Dermis lymphatic vessel endothelial cell (primary cell): Measurements from ENCODE around the gene CSAD. TPM values are rescaled to one million over a fixed set of nuclear protein-coding genes. Genes with fewer than 3 reads are reported as not detected.

Experiments
- total RNA-seq: library from RNA; depleted of rRNA; stranded (reverse); fragments of >200 nt; gene quantifications from 2 replicates; pipeline ENCODE4 v1.2.1, GENCODE V29; 2014

CSAD gene, protein sequence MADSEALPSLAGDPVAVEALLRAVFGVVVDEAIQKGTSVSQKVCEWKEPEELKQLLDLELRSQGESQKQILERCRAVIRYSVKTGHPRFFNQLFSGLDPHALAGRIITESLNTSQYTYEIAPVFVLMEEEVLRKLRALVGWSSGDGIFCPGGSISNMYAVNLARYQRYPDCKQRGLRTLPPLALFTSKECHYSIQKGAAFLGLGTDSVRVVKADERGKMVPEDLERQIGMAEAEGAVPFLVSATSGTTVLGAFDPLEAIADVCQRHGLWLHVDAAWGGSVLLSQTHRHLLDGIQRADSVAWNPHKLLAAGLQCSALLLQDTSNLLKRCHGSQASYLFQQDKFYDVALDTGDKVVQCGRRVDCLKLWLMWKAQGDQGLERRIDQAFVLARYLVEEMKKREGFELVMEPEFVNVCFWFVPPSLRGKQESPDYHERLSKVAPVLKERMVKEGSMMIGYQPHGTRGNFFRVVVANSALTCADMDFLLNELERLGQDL
- total RNA-seq: 4.6 and 5.5 TPM in 2 replicates

DNA sequence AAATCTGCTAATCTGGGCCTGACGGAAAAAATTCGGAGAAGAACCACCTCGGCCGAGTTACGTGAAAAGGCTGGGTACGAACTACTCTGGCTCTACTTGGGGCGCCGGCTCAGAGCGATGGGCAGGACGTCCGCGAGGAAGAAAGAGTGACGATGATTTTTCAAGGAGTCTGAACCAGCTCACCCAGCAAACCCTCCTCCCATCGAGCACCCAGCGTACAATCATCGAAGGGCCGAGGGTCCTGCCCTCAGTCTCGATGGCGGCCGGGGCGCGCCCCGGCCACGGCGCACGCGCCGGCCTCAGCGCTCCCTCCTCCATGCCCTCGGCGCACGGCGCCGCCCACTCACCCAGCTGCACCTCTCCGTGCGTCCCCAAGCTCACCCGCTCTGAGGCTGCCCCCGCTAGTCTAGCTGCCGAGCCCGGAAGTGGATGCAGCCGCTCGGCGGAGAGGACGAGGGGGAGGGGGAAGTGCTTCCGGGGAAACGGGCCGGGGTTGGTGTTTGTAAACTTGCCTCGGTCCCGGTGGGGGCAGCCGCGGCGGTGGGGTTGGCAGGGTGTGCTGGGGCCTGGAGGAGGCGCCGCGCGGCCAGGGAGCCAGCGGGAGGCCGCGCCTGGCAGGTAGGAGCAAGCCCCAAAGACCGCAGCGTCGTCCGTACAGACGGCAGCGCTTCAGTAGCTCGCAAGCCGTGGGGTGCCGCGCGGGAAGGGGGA, at the start of gene CSAD, which contains the start of gene ZNF740:
CSAD (minus strand) TSS at position 706 of the 711 bp plus-strand sequence. CDS start 7,455 bp downstream, outside the sequence.
ZNF740 (plus strand) TSS at position 503 of the 711 bp plus-strand sequence. CDS start 1,262 bp downstream, outside the sequence.

DNA sequence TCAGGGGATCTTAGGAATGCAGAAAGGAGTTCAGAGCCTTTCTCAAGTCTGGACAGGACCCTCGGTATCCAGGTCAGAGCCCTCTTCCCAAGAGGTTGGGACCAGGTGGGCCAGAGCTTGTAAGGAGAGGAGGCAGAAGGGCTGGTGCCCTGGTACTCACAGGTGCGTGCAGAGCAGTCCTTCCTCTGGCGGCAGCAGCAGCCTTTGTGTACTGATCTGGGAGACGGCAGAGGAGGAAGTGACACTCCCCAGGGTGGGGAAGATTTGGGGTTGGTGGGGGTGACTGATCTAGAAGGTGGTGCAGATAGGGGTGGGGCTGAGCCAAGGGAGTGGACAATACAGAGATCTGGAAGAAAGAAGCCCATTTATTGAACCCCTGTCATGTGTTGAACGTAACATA, 26.3 kb upstream of the CSAD start, which contains the start of gene ITGB7:
ITGB7 (minus strand) TSS at position 210 of the 400 bp plus-strand sequence. CDS start 6,808 bp downstream, outside the sequence.

Other genes with a start within 250 kb of the CSAD start
- 112 and 131 TPM in 2 replicates for gene KRT18, start 231.8 kb downstream of the CSAD start, total RNA-seq
- 1,180 and 1,656 TPM in 2 replicates for gene EIF4B, start 174.5 kb downstream of the CSAD start, total RNA-seq
- 19.1 and 31.5 TPM in 2 replicates for gene TNS2, start 130.9 kb downstream of the CSAD start, total RNA-seq
- 11.9 and 13.8 TPM in 2 replicates for gene SPRYD3, start 101.5 kb downstream of the CSAD start, total RNA-seq
- 1.7 and 5.2 TPM in 2 replicates for gene IGFBP6, start 83.3 kb downstream of the CSAD start, total RNA-seq
- not detected in 2 replicates for gene SOAT2, start 77.4 kb downstream of the CSAD start, total RNA-seq
- 15.3 and 15.6 TPM in 2 replicates for gene ZNF740, start 203 bp downstream of the CSAD start, total RNA-seq
- gene ITGB7, start 26.3 kb upstream of the CSAD start, total RNA-seq: under 0.01 and 0.09 TPM in 2 replicates
- 12.3 and 16.5 TPM in 2 replicates for gene RARG, start 51.3 kb upstream of the CSAD start, total RNA-seq
- gene ESPL1, start 87.4 kb upstream of the CSAD start, total RNA-seq: 1.3 and 1.5 TPM in 2 replicates
- 495 and 525 TPM in 2 replicates for gene PFDN5, start 114.6 kb upstream of the CSAD start, total RNA-seq
- 34.6 and 41.9 TPM in 2 replicates for gene MYG1, start 118.8 kb upstream of the CSAD start, total RNA-seq
- 23.7 and 24.4 TPM in 2 replicates for gene AAAS, start 140.7 kb upstream of the CSAD start, total RNA-seq
- not detected in 2 replicates for gene SP7, start 155.4 kb upstream of the CSAD start, total RNA-seq
- gene SP1, start 199.3 kb upstream of the CSAD start, total RNA-seq: 30.2 and 36.9 TPM in 2 replicates
- gene AMHR2, start 242.9 kb upstream of the CSAD start, total RNA-seq: not detected in 2 replicates